Stimulated activated CD4-positive, alpha-beta T cell treated with anti-CD3 and anti-CD28 coated beads, TNF-alpha, amount 100 ng/mL, for 1 hour (primary cell): ENCODE results near the gene ASB16.
"Not testable (repeated sequence)": the region's sequence is repeated elsewhere in the genome, so short reads cannot be mapped to it uniquely, and the experiment has no call there.

Source experiments
- DNase-seq, 3 donors: peaks; one replicate each; pipeline ENCODE4 v3.0.0-alpha.2; 2020; ENCODE audit warnings: low read depth in 3 of 3, low spot score in 1 of 3

ASB16 gene

GRCh38 chr17:44170499-44171201 is at the start of gene ASB16:
Gene ASB16, plus strand, starts transcription at chr17:44170704. Its CDS starts 86 bp downstream, at chr17:44170790.
- no peak for DNase-seq

GRCh38 chr17:44120851-44121605 is 49.5 kb upstream of the ASB16 start:
- DNase-seq, result no peak

- DNase-seq, result no peak
Observed at GRCh38 chr17:44121997-44122815, 48.3 kb upstream of the ASB16 start.

GRCh38 chr17:44122816-44123355 is 47.6 kb upstream of the ASB16 start:
- no peak for DNase-seq

GRCh38 chr17:44123356-44124117 is 47.0 kb upstream of the ASB16 start, which contains the start of gene HDAC5:
Gene HDAC5, minus strand, starts transcription at chr17:44123641. Its CDS starts 6,126 bp downstream, at chr17:44117515.
- DNase-seq, result peak; percentile 86 to 93 (median 92)

- no peak for DNase-seq
Observed at GRCh38 chr17:44124118-44124438, 46.4 kb upstream of the ASB16 start.

- no peak for DNase-seq
Observed at GRCh38 chr17:44128383-44128782, 42.1 kb upstream of the ASB16 start.

GRCh38 chr17:44130693-44131349 is 39.7 kb upstream of the ASB16 start:
- no peak for DNase-seq

- DNase-seq, result not testable (repeated sequence)
Observed at GRCh38 chr17:44131372-44131771, 39.1 kb upstream of the ASB16 start.

- DNase-seq, result no peak
Observed at GRCh38 chr17:44132275-44132821, 38.2 kb upstream of the ASB16 start.

- no peak for DNase-seq
Observed at GRCh38 chr17:44133918-44134476, 36.5 kb upstream of the ASB16 start.

GRCh38 chr17:44134752-44135568 is 35.5 kb upstream of the ASB16 start:
- no peak for DNase-seq

- DNase-seq, result peak in 2 of 3 donors; percentile 26 to 52
Observed at GRCh38 chr17:44137891-44138709, 32.4 kb upstream of the ASB16 start.

- not testable (repeated sequence) for DNase-seq
Observed at GRCh38 chr17:44143921-44144320, 26.6 kb upstream of the ASB16 start.

- no peak for DNase-seq
Observed at GRCh38 chr17:44144966-44145739, 25.4 kb upstream of the ASB16 start.

- DNase-seq, result no peak
Observed at GRCh38 chr17:44146375-44147346, 23.8 kb upstream of the ASB16 start.
